ENCODE data around the gene C1orf167. TPM values are rescaled to one million over a fixed set of nuclear protein-coding genes. Genes with fewer than 3 reads are reported as not detected.

The C1orf167 gene
- total and polyA plus RNA-seq, 2 of the 8 experiments (the other 6 are each of a cell fraction or from before 2014, with no cell fraction given), result 0.70 to 1.3 TPM

GRCh38 chr1:11813021-11813420 is 51.0 kb downstream of the C1orf167 start:
- no peak overlapping the region for H4K8ac ChIP-seq (ENCODE audit: extremely low read depth, insufficient read depth, low read length)
- no peak overlapping the region for H3K4ac ChIP-seq (replicated peaks; ENCODE audit: insufficient read length, low read depth, low read length)
- no peak overlapping the region for H2BK120ac ChIP-seq (replicated peaks; ENCODE audit: low read depth, low read length)
- no peak overlapping the region for H4K5ac ChIP-seq (ENCODE audit: insufficient read length, low read depth, low read length)
- peaks cover 14 to 61% (median 43%) of the 10 kb centered on the region in 4 experiments for H3K36me3 ChIP-seq (ENCODE audit: control insufficient read depth in 2 of 4, insufficient read depth in 4 of 4, low read length in 3 of 4)
- H3K56ac ChIP-seq (replicated peaks; ENCODE audit: insufficient read length, low read depth, low read length), result no peak overlapping the region
- no peaks in the 10 kb centered on the region for H3K9me3 ChIP-seq (ENCODE audit: insufficient read depth in 2 of 2, low read depth in 1 of 2, low read length in 1 of 2)
- no peak overlapping the region for H4K91ac ChIP-seq (replicated peaks; ENCODE audit: insufficient read length, low read length)
- peaks cover 3 to 13% of the 10 kb centered on the region in 2 experiments for H4K20me1 ChIP-seq (replicated peaks in 1 of 2; ENCODE audit: control insufficient read depth in 1 of 2, insufficient read depth in 2 of 2, low read length in 2 of 2)
- no peaks in the 10 kb centered on the region for H3K27me3 ChIP-seq (replicated peaks in 1 of 4; ENCODE audit: control insufficient read depth in 3 of 4, extremely low read depth in 1 of 4, insufficient read depth in 3 of 4, low read length in 3 of 4)
- H3K79me1 ChIP-seq (ENCODE audit: low read depth, low read length), result no peaks in the 10 kb centered on the region; the same call in 1 of the 2 replicates
- ChIA-PET CTCF (ENCODE audit: partially characterized antibody) (interaction anchor here (0.6 to 1.1 kb wide), 2 partner anchors 32 to 47 kb away, joined by 3 read pairs; no protein-coding TSS in a partner anchor), POLR2A (ENCODE audit: partially characterized antibody) (interaction anchor here (0.6 kb wide), 1 partner anchor 546 kb away, joined by 3 read pairs; no protein-coding TSS in a partner anchor)
- H3K4me3 ChIP-seq (ENCODE audit: extremely low read depth in 1 of 4, insufficient read depth in 2 of 4, low read depth in 3 of 4, low read length in 4 of 4), result no peak overlapping the region
- no peak overlapping the region for H3K18ac ChIP-seq (ENCODE audit: extremely low read depth, low read length)
- no peak overlapping the region for H3K14ac ChIP-seq (ENCODE audit: insufficient read length)
- H2BK15ac ChIP-seq (ENCODE audit: low read length), result no peak overlapping the region
- H3K23me2 ChIP-seq (ENCODE audit: low read depth, low read length), result no peaks in the 10 kb centered on the region
- FAIRE-seq (no peak), DNase-seq (ENCODE audit: low read depth in 1 of 2, low spot score in 2 of 2) (no peak)
- H2BK20ac ChIP-seq (ENCODE audit: low read length), result no peak overlapping the region
- H3K27ac ChIP-seq (ENCODE audit: low read depth, low read length), result no peak overlapping the region
- no peak overlapping the region for H2BK12ac ChIP-seq (ENCODE audit: low read depth, low read length)
- H3K4me2 ChIP-seq (ENCODE audit: insufficient read depth in 1 of 2, low read depth in 2 of 2, low read length in 2 of 2), result no peak overlapping the region
- TF ChIP-seq CTBP2 (IDR thresholded peaks at IDR 0.05; ENCODE audit: borderline replicate concordance, insufficient read depth, insufficient read length, low read length) (no peak), CHD1 (IDR thresholded peaks at IDR 0.05; ENCODE audit: low read depth, low read length) (no peak), MAX (IDR thresholded peaks at IDR 0.05) (no peak), RXRA (IDR thresholded peaks at IDR 0.05; ENCODE audit: insufficient read depth, low read depth, low read length) (no peak), SAP30 (IDR thresholded peaks at IDR 0.05; ENCODE audit: insufficient read depth, insufficient replicate concordance, low read length) (no peak), CHD2 (IDR thresholded peaks at IDR 0.05; ENCODE audit: low read length) (no peak), PHF8 (conservative IDR thresholded peaks at IDR 0.05; ENCODE audit: low read depth, low read length) (no peak)
- no peak overlapping the region for H3K9ac ChIP-seq (replicated peaks in 1 of 4; ENCODE audit: extremely low read depth in 1 of 4, low read depth in 3 of 4, low read length in 3 of 4)
- no peak overlapping the region for H2BK5ac ChIP-seq (ENCODE audit: low read depth, low read length)
- no peak overlapping the region for H3K23ac ChIP-seq (ENCODE audit: insufficient read length)
- no peaks in the 10 kb centered on the region for H3K4me1 ChIP-seq (replicated peaks in 1 of 4; ENCODE audit: control insufficient read depth in 3 of 4, insufficient read depth in 4 of 4, low read length in 3 of 4)
- 96% methylated on average over 5 of the region's 5 CpGs; no CpG with 5 or more reads in 1 of the 2 experiments for WGBS, 2 experiments (ENCODE audit: extremely low coverage in 1 of 2, insufficient coverage in 1 of 2, insufficient read length in 1 of 2, insufficient replicate concordance in 2 of 2, low coverage in 1 of 2, low lambda C conversion rate in 2 of 2, missing lambda C conversion rate in 1 of 2)
- no peak overlapping the region for H2AK5ac ChIP-seq (ENCODE audit: low read depth, low read length)
- H2AFZ ChIP-seq (ENCODE audit: low read length), result no peak overlapping the region
- peaks cover 0 to 29% of the 10 kb centered on the region in 2 experiments; a peak in 2 of 4 replicates for H3K79me2 ChIP-seq (ENCODE audit: control insufficient read depth in 1 of 2, insufficient read depth in 2 of 2, low read length in 2 of 2)
